ENCODE measurements around the gene MIGA1.

DNA sequence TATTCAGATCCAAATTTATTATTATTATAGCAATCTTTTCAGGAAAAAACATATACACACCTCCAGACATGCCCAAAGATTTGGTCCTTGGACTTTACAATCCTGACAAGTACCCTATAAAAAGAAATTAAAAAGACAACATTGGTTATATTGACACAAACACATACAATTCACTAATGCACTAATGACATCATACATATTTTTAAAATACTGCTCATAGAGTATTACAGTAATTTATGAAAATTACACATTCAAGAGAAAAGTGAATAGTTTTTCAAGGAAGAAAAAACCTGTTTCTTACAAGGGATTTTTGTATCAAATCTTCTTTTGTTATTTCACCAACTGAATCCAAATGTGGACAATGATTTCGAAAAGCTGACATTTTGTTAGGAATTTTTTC, 38.1 kb upstream of the MIGA1 start:
- TF ChIP-seq, protein P1, sequence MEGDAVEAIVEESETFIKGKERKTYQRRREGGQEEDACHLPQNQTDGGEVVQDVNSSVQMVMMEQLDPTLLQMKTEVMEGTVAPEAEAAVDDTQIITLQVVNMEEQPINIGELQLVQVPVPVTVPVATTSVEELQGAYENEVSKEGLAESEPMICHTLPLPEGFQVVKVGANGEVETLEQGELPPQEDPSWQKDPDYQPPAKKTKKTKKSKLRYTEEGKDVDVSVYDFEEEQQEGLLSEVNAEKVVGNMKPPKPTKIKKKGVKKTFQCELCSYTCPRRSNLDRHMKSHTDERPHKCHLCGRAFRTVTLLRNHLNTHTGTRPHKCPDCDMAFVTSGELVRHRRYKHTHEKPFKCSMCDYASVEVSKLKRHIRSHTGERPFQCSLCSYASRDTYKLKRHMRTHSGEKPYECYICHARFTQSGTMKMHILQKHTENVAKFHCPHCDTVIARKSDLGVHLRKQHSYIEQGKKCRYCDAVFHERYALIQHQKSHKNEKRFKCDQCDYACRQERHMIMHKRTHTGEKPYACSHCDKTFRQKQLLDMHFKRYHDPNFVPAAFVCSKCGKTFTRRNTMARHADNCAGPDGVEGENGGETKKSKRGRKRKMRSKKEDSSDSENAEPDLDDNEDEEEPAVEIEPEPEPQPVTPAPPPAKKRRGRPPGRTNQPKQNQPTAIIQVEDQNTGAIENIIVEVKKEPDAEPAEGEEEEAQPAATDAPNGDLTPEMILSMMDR (IDR thresholded peaks at IDR 0.05): no peak
- TF ChIP-seq POLR2A (IDR thresholded peaks at IDR 0.05): no peak
